GM03348 (cell line): ENCODE data around the gene C13orf42.

ENCODE experiments used
- DNase-seq: peaks from one replicate; pipeline ENCODE4 v3.0.0; 2012; ENCODE audit warnings: low spot score

C13orf42 gene

GRCh38 chr13:51065372-51066090 lies 45.5 kb downstream of the C13orf42 start:
- DNase-seq: no peak

- DNase-seq: no peak
Measured at GRCh38 chr13:51064753-51065152, 46.3 kb downstream of the C13orf42 start.

DNA sequence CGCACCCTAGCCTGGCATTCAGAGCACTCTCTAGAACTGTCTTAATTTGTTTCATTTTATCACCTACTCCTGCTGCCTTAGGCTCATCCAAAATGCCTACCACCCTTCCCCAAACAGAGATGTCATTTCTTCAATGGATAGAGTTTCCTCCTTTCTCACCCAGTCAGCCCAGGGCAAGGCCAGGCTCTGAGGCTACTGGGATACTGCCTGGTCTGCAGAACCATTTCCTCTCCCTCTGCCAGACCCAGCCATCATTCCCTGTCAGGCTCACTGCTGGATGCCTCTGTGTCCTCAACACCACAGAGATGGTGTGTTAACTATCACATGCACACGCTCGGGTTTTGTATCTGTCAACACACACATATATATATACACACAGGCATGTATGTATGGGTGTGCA lies 47.2 kb downstream of the C13orf42 start:
- no peak for DNase-seq

DNA sequence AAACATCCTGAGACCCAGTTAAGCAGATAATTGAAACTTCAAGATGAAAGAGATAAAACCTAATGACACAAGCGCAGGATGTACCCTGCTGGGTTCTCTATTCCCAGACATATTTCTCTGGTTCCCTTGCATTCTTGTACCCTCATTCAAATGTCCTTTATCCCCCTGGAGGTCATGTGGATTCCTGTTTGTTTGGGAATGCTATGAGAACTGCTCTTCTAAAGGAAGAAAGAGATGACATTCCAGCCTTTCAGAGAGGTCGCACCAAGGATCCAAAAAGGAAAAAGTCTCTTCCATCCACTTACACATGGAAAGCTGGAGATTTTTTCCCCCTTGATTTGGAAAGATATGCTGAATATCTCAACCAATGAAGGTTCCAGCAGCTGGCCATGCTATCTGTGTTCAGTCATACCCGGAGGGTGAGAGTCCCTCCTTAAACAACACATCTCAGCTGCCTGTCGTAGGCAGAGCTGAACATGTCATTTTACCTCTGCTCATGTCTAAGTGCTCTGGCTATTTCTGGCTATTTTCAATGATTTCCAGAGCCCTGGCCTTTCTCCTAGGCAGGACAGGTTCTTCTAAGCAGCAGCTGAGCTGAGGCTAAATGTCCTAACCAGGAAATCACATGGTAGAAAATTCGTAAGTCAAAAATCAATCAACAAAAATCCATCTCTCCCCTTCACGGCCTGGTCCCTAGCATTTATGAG lies 52.5 kb downstream of the C13orf42 start:
- no peak for DNase-seq

DNA sequence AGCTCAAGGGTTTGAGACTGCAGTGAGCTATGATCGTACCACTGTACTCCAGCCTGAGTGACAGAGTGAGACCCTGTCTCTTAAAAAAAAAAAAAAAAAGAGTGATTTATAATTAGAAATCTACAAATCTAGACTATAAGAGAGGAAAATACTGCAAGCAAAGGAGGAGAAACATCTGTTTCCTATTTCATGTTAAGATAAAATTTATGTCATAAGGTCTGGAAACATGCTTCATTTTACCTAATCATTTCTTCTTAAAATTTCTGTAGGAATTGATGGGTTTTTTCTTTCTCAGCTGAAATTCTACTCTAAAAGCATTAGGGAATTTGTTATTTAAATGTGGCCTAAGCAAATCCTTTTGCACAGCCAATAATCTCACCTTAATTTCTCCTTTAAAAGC lies 53.2 kb downstream of the C13orf42 start:
- DNase-seq: no peak

GRCh38 chr13:51057001-51057400 lies 54.1 kb downstream of the C13orf42 start:
- no peak for DNase-seq

DNA sequence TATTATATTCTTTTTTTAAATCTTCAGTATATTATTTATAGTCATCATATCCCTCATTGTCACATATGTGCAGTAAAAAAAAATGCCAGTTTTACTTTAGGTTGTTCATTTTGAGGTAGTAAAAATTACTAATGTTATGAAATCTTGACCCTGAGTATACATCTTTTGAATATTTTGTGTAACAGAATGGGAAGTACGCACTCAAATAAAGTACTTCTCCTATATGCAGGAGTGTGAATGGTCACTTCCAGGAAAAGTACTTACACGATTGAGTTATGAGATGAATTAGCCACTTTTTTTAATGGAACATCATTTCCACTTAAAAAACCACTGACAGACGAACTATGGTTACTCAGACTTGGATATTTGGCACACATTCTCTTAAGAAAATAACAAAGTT lies 58.5 kb downstream of the C13orf42 start:
- DNase-seq: no peak

DNA sequence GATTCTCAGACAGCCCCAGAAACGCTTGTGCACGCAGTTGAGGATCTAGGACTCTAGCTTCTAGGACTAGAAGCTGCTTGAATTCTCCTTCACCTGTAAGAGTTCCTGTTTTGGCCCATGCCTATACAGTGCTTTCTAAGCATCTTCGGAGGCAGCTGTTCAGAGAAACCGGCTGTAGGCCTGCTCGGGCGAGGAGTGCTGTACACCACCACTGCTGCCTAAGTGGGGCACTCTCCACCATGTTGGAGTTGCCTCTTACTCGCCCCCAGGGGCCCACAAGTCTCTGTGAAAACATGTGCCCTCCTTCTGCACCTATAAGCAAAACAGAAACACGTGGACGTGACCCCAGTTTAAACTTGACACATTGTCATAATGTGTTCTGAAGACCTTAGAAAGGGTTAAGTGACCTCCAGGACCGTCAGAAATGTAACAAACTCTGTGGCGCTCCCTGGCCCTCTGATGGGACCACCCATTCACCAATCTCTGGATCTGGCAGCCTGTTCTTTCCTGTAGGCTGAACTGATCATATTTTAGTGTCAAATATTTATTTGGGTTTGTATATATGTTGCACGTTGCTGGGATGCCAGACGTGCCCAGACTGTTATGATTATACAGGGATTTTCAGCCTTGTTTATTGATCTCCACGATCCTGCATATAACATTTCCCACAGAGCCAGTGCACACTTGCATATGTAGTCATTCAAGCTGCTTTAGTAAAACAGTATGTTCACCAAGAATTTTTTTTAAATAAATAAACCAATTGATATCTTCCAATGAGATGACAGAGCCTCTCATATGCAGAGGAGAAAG lies 60.8 kb downstream of the C13orf42 start:
- no peak for DNase-seq

DNA sequence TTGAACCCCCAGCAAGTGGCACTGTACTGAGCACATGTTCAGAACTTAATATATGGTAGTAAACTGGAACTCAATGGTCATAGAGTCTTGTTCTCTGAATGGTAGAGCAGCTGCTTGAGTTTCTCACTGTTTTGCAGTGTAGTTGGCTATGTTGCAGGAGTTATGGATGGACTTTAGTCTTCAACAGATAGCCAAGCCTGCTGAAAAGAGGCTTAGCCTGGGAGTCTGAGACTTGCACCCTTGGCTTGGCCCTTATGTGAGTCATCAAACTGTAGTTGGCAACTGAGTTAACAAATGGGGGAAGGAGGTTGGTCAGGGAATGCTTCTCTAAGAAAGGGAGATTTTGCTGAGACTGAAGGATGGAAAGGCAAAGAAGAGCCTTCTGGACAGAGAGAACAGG lies 62.5 kb downstream of the C13orf42 start:
- DNase-seq: no peak

- DNase-seq: no peak
Measured at GRCh38 chr13:51048166-51048461, 63.0 kb downstream of the C13orf42 start.

DNA sequence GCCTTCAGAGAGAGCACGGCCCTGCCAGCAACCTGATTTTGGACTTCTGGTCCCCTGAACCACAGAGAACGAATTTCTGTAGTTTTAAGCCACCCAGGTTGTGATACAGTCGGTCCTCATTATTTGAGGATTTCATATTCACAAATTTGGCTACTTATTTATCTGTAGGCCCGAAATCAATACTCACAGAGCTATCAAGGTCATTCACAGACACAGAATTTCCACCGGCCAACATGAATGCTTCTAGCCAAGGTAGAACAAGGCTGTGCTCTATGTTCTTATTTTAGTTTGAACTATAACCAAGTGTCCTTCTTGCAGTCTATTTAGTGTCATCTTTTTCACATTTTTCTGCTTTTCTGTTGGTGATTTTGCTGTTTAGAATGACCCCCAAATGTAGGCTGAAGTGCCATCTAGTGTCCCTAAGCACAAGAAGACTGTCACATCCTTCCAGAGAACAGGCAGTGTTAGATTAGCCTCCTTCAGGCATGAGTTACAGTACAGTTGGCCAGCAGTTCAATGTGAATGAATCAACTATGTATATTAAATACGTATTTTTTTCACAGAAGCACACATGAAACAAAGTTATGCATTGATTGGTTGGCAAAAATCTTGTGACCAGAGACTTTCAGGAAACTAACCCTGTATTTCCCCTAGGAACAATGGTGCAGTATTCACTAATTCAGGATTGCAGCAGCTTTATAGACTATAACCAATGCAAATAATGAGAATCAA lies 63.5 kb downstream of the C13orf42 start:
- no peak for DNase-seq

- DNase-seq: no peak
Measured at GRCh38 chr13:51045451-51045850, 65.6 kb downstream of the C13orf42 start.

- no peak for DNase-seq
Measured at GRCh38 chr13:51044023-51044665, 66.9 kb downstream of the C13orf42 start.

GRCh38 chr13:51043310-51043709 lies 67.8 kb downstream of the C13orf42 start:
- no peak for DNase-seq

DNA sequence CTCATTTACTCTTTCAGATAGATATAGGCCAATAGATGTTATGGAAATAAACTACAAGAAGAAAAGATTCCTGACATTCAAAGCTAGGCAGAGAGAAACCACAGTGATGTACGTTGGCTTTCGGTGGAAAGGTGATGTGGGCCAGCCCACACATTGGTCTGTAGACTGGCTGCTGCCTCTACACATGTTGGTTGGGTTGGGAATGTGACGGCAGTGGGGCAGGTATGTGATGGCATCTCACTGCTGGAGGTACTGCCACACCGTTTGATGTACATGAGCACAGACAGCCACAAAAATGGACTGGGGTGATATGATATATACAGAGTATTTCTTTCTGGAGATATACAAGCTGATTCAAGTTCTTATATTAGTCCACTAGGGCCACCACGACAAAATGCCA lies 69.4 kb downstream of the C13orf42 start:
- DNase-seq: no peak

- DNase-seq: no peak
Measured at GRCh38 chr13:51041126-51041525, 69.9 kb downstream of the C13orf42 start.

DNA sequence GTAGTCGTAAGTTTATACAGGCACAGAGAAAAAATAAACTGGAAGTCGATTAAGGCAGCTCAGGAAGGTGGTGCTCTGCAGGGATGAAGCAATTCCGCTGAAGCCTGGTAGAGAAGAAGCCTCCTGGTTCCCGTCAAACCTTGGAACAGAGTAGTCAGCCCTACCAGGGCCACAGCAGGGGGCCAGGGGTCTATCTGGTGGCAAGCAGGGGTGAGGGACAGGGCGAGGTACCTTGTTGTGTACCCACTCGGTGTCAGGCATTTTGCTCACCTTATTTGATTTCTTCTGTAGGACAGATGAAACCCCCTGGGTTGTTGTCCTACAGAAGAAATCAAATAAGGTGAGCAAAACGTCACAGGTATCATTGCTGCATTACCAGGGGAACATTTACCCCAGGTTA lies 70.6 kb downstream of the C13orf42 start:
- DNase-seq: no peak

DNA sequence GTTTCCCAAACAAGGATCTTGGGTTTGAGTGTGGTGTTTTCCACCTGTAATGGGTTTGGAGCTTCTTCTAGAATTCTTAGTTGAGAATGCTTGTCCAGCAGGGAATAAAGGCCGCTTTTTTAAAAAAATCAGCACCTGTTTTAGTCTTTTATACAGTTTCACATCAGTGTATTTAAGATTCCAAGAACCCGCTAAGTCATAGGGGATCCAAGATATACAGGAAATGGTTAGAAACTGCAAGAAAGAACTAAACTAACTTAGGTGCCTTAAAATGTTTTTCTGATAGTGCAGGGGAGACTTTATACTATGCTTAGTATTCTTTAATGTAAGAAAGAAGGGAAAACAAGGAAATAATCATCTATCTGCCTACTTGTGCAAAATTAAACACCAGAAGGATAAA lies 74.7 kb downstream of the C13orf42 start:
- DNase-seq: no peak

GRCh38 chr13:51035978-51036377 lies 75.1 kb downstream of the C13orf42 start:
- no peak for DNase-seq

DNA sequence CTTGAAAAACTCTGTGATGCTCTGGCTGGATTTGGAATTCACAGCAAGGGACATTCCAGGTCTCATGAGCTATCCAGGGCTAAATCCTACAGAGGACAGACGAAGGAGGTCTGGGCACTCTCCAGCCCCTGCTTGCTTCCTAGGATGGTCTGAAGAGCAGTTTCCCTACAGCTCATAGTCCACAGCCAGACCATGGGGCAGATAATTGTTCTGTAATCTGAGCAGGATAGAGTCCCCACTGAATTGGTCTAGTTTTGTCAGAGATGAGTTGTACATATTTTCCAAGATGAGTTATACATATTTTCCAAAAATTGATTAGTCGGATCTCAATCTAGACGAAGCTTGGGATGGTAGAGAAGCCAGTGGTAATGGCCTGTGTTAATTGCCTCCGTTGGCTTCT lies 75.6 kb downstream of the C13orf42 start:
- DNase-seq: no peak

DNA sequence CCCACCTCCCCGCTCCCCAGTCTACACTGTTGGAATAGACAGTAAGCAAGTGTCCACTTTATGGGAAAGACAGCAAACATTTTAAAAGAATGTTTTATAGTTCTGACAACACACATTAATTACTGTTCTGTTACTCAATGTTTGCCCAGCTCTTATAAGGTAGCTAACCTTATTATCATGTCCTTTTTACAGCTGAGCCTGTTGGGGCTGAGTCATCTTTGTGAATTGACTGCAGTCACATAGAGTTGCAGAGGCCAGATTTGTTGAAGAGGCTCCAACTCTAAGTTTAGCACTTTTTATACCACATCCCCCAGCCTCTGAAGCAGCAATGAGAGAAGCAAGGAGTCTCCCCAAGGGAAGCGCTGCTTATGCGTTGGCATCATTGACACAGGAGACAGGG lies 76.2 kb downstream of the C13orf42 start:
- no peak for DNase-seq
